G401 (cell line): ENCODE measurements around the gene PTRHD1. TPM values are rescaled to one million over a fixed set of nuclear protein-coding genes. Genes with fewer than 3 reads are reported as not detected.

Experiments used
- DNase-seq: peaks from one replicate; pipeline ENCODE4 v3.0.0-alpha.2; 2015; ENCODE audit warnings: low spot score
- in situ Hi-C: cut with HindIII; loops from 2 replicates; pipeline ENCODE4 v1.10.0; 2016; ENCODE audit warnings: low sequenced_read_pairs, mixed read lengths
- total RNA-seq: library from RNA; depleted of rRNA; stranded (reverse); fragments of >200 nt; shearing (Covaris generic); gene quantifications from 2 replicates; pipeline ENCODE4 v1.2.3, GENCODE V29; 2014

Gene PTRHD1
- total RNA-seq, 1 experiment from 2014 or later = 53.8 TPM

GRCh38 chr2:24771764-24772586 is 21.2 kb downstream of the PTRHD1 start:
- no peak for DNase-seq
- in situ Hi-C loops = no loop called here

GRCh38 chr2:24771061-24771460 is 22.1 kb downstream of the PTRHD1 start:
- in situ Hi-C loops = no loop called here

DNA sequence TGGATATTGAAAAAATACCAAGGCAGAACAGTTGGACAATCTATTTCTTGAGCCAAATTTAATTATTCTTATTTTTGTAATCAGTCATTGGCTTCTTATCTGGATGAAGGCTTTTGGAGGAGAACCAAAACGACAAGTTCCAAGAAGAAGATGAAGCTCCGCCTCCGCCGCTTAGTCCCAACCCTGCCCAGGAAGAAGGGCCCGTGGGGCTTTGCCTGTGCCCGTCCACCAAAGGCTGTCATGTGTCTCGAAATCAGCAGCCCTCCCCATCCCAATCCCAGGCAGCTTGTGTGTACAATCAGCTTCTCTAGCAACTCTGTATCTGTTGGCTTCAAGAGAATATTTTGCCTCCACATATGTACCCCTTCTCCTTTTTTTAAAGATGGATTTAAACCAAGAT is 24.6 kb downstream of the PTRHD1 start:
- in situ Hi-C loops = no loop called here
- DNase-seq = no peak

More at GRCh38 chr2:24771061-24771460, 22.1 kb downstream of the PTRHD1 start:
- no peak for DNase-seq

- no peak for DNase-seq
- in situ Hi-C loops = no loop called here
Observed at GRCh38 chr2:24768013-24768412, 25.2 kb downstream of the PTRHD1 start.

DNA sequence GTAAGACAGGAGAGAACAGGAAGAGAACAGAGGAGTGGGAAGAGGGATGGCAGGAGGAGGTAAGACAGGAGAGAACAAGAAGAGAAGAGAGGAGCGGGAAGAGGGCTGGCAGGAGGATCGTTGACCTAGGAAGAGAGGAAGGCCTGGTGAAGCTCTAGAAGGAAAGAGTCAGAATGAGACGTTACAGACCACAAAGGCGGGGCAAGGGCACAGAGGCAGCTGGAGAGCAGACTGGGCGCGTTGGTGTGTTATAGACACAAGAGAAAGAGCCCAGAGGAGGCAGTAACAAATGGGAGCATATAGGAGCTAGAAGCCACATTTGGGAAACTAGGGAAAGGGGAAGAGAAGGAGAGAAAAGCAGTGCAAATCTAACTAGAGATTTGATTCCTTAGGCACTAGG is 26.6 kb downstream of the PTRHD1 start:
- in situ Hi-C loops = no loop called here
- DNase-seq = no peak

GRCh38 chr2:24763843-24764242 is 29.3 kb downstream of the PTRHD1 start:
- in situ Hi-C loops = no loop called here
- no peak for DNase-seq

DNA sequence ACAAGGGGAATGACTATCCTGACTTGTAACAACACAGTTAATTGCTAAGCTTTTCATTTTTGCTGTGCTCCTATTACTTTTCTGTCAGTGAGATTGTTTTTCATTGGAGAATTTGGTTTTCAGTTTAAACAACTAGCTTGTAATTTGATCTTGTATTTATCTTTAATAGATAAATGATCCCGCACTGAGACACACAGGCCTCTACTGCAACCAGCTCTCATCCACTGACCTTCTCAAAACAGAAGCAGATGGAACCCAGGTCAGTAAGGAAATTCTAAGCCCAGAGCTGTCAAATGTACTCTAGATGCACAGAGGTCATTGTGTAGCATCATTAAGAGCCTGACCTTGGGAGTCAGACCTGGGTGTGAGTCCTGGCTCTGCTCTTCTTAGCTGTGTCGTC is 30.7 kb downstream of the PTRHD1 start:
- DNase-seq = no peak
- in situ Hi-C loops = no loop called here

GRCh38 chr2:24761866-24762265 is 31.3 kb downstream of the PTRHD1 start:
- in situ Hi-C loops = no loop called here

GRCh38 chr2:24756789-24757188 is 36.4 kb downstream of the PTRHD1 start:
- no peak for DNase-seq
- in situ Hi-C loops = no loop called here

More at GRCh38 chr2:24761866-24762265, 31.3 kb downstream of the PTRHD1 start:
- DNase-seq = no peak

- in situ Hi-C loops = no loop called here
- DNase-seq = no peak
Observed at GRCh38 chr2:24754985-24755705, 38.0 kb downstream of the PTRHD1 start.

GRCh38 chr2:24749069-24749691 is 44.0 kb downstream of the PTRHD1 start:
- in situ Hi-C loops = no loop called here

GRCh38 chr2:24747299-24747698 is 45.9 kb downstream of the PTRHD1 start:
- DNase-seq = no peak
- in situ Hi-C loops = no loop called here

More at GRCh38 chr2:24749069-24749691, 44.0 kb downstream of the PTRHD1 start:
- no peak for DNase-seq

DNA sequence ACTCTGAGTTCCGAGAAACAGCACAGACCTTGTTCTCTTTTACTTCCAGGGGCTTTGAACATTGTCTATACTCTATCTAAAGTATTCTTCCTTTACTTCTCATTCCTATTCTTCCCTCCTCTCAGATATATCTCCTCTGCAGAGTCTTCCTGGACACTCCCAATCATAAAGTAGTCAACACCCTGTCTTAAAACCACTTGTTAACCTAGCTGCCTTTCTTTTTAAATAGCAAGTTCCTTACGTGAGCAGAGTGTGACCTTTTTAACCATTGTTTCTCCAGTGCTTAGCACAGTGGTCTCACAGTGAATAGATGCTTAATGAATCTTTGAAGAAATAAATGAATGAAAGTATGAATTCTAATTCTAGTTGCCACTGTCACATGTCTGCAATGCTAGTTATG is 47.4 kb downstream of the PTRHD1 start:
- no peak for DNase-seq
- in situ Hi-C loops = no loop called here

- no peak for DNase-seq
- in situ Hi-C loops = no loop called here
Observed at GRCh38 chr2:24744356-24744755, 48.8 kb downstream of the PTRHD1 start.

- in situ Hi-C loops = no loop called here
- DNase-seq = no peak
Observed at GRCh38 chr2:24743924-24744323, 49.3 kb downstream of the PTRHD1 start.

GRCh38 chr2:24742730-24743129 is 50.5 kb downstream of the PTRHD1 start:
- in situ Hi-C loops = no loop called here
- DNase-seq = no peak

DNA sequence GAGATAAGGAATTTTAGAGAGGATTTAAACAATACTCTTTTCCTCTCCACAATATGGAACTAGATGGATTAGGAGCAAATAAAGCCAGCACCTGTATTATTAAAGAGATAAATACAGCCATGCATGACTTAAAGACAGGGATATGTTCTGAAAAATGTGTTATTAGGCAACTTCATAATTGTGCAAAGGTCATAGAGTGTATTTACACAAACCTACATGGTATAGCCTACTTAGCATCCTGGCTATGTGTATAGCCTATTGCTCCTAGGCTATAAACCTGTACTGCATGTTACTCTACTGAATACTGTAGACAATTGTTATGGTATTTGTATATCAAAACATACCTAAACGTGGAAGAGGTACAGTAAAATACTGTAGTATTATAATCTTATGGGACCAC is 53.0 kb downstream of the PTRHD1 start:
- in situ Hi-C loops = no loop called here
- no peak for DNase-seq
